ENCODE data around the gene TFG. TPM values are rescaled to one million over a fixed set of nuclear protein-coding genes. Genes with fewer than 3 reads are reported as not detected.

TFG gene
- total and polyA plus RNA-seq, 2 experiments from 2014 or later = 87.6 to 88.5 TPM

- no peaks in the 10 kb centered on the region for H3K9me2 ChIP-seq (ENCODE audit: insufficient read depth)
- H2AFZ ChIP-seq = no peak overlapping the region
- no peak overlapping the region for H3K27ac ChIP-seq (ENCODE audit: low read depth)
- no peaks in the 10 kb centered on the region for H3K79me2 ChIP-seq (replicated peaks; ENCODE audit: insufficient read depth)
- Mint-ChIP-seq H3K36me3 (ENCODE audit: low read depth) (no peaks in the 10 kb centered on the region), H3K27me3 (ENCODE audit: insufficient read depth, low read depth, poor library complexity) (no peaks in the 10 kb centered on the region), H3K4me3 (no peak overlapping the region), H3K4me1 (no peaks in the 10 kb centered on the region; the same call in 2 of the 3 replicates), H3K9me3 (no peaks in the 10 kb centered on the region), H3K27ac (no peak overlapping the region)
- no peak for TF ChIP-seq CTCF (conservative IDR thresholded peaks at IDR 0.05; ENCODE audit: low read depth in 2 of 2)
- no peak for TF ChIP-seq ETS1 (IDR thresholded peaks at IDR 0.05)
- TF ChIP-seq ZNF114 (CRISPR knock-in tag; IDR thresholded peaks at IDR 0.05) = no peak
- TF ChIP-seq EZH2 (IDR thresholded peaks at IDR 0.05; ENCODE audit: low read depth, unreplicated experiment) = no peak
- no peak for TF ChIP-seq POLR2AphosphoS5 (IDR thresholded peaks at IDR 0.05; ENCODE audit: low read depth)
- no peak for TF ChIP-seq ZNF331 (CRISPR knock-in tag; IDR thresholded peaks at IDR 0.05; ENCODE audit: low read depth)
- no peak for TF ChIP-seq NANOG (IDR thresholded peaks at IDR 0.05; ENCODE audit: borderline replicate concordance)
- no peak for TF ChIP-seq CREB1 (CRISPR knock-in tag; IDR thresholded peaks at IDR 0.05; ENCODE audit: low read depth)
- TF ChIP-seq REST (IDR thresholded peaks at IDR 0.05; ENCODE audit: unreplicated experiment) = no peak
- no peak for TF ChIP-seq EZH2phosphoT487 (IDR thresholded peaks at IDR 0.05; ENCODE audit: unreplicated experiment)
- TF ChIP-seq STAT1 (IDR thresholded peaks at IDR 0.05; ENCODE audit: unreplicated experiment) = no peak
- TF ChIP-seq ZNF462 (CRISPR knock-in tag; IDR thresholded peaks at IDR 0.05) = no peak
- TF ChIP-seq JUNB (IDR thresholded peaks at IDR 0.05; ENCODE audit: unreplicated experiment) = no peak
- H3K27me3 ChIP-seq (ENCODE audit: insufficient read depth) = no peaks in the 10 kb centered on the region
- no peaks in the 10 kb centered on the region for H3K4me1 ChIP-seq (ENCODE audit: insufficient read depth)
- no peak for DNase-seq (ENCODE audit: low spot score)
- no peaks in the 10 kb centered on the region for H3K36me3 ChIP-seq (ENCODE audit: insufficient read depth)
- no peak for ATAC-seq
- H3K4me2 ChIP-seq = no peak overlapping the region
- no peak overlapping the region for H3K4me3 ChIP-seq
- H4K20me1 ChIP-seq (replicated peaks; ENCODE audit: insufficient read depth) = no peaks in the 10 kb centered on the region
- H3F3A ChIP-seq (replicated peaks; ENCODE audit: low read depth) = no peaks in the 10 kb centered on the region
Measured at GRCh38 chr3:100798012-100798411, 88.7 kb downstream of the TFG start.
